Heart right ventricle (tissue), 16 donors: ENCODE measurements around the gene DBI. TPM values are rescaled to one million over a fixed set of nuclear protein-coding genes. Genes with fewer than 3 reads are reported as not detected.

Source experiments
- ATAC-seq, 8 donors: fragments of 200-7000 bp; cut with Tn5 transposase; one replicate each; pipeline ENCODE4 v1.9.1; 2020; ENCODE audit warnings: mild to moderate bottlenecking in 8 of 8, moderate library complexity in 8 of 8, moderate number of reproducible peaks in 1 of 8
- DNase-seq, 2 donors: peaks; one replicate each; pipeline ENCODE4 v3.0.0-alpha.2; 2020
- H3K27ac ChIP-seq, 10 donors: fragments of 200-600 bp; sonication (generic) in 2 of 10; one replicate each; pipeline versions ENCODE4 v1.5.0 to v1.8.0; 2020 to 2022; ENCODE audit warnings: mild to moderate bottlenecking in 3 of 10
- H3K27me3 ChIP-seq, 7 donors: fragments of 200-600 bp; one replicate each; pipeline ENCODE4 v1.8.0; 2021 to 2022; ENCODE audit warnings: mild to moderate bottlenecking in 2 of 7
- H3K36me3 ChIP-seq, 9 donors: fragments of 200-600 bp; sonication (generic) in 1 of 9; one replicate each; pipeline versions ENCODE4 v1.5.0 to v1.8.0; 2020 to 2022; ENCODE audit warnings: mild to moderate bottlenecking in 2 of 9
- H3K4me1 ChIP-seq, 9 donors: fragments of 200-600 bp; sonication (generic) in 1 of 9; one replicate each; pipeline versions ENCODE4 v1.5.0 to v1.8.0; 2020 to 2022; ENCODE audit warnings: mild to moderate bottlenecking in 4 of 9
- H3K4me3 ChIP-seq, 10 donors: fragments of 200-600 bp; sonication (generic) in 2 of 10; one replicate each; pipeline versions ENCODE4 v1.5.0 to v1.8.0; 2020 to 2022; ENCODE audit warnings: mild to moderate bottlenecking in 7 of 10, moderate library complexity in 2 of 10
- H3K9me3 ChIP-seq, 11 donors: fragments of 200-600 bp in 10 of 11; sonication (generic) in 2 of 11; one replicate each; pipeline versions ENCODE4 v1.5.0 to v1.8.0; 2013 to 2022; ENCODE audit warnings: mild to moderate bottlenecking in 2 of 11, control low read depth in 1 of 11, moderate library complexity in 1 of 11
- WGBS, 2 donors: extraction: QIAGEN DNeasy Blood & Tissue Kit; methylation state at CpG; one replicate each; pipeline ENCODE4 v1.1.7; 2013; ENCODE audit warnings: inconsistent platforms in 1 of 2; 5-methylcytosine and 5-hydroxymethylcytosine counted together
- intact Hi-C, 10 donors: fragments of 100-400 bp; cut with DNase I; formaldehyde crosslinking; loops; one replicate each; pipeline versions ENCODE4 v1.11.1 to v1.14.2; 2022
- polyA plus RNA-seq, 2 donors: library from polyadenylated mRNA; stranded (reverse); fragments of 200-250 nt; gene quantifications; one replicate each; pipeline ENCODE4 v1.2.3, GENCODE V29; 2013
- total RNA-seq, 10 donors: library from RNA; stranded (reverse); fragmentation: NEBNext Ultra II Directional in 3 of 10; extraction: Animal tissue kit (Norgen Biotek cat#: 25700) in 3 of 10; gene quantifications; one replicate each; pipeline versions ENCODE4 v1.2.1 to v1.2.4, GENCODE V29; 2021 to 2023
- TF ChIP-seq, protein P1 (sequence below), 9 donors: fragments of 200-600 bp; sonication (generic) in 2 of 9; IDR thresholded peaks; one replicate each; pipeline versions ENCODE4 v1.5.0 to v1.8.0; 2021 to 2022; ENCODE audit warnings: antibody characterized with exemption in 9 of 9, mild to moderate bottlenecking in 5 of 9, moderate library complexity in 1 of 9
- donor health status: Arrhythmogenic right ventricular cardiomyopathy.
- donor health status: ischemic (EF 13 %, LVEDD 7.1; RV severe dilation, severe dysfunction).
- donor health status: healthy with polysubstance abuse.
- donor health status: DM: no; HTN: yes; CAD: no.
- donor health status: DM: no; HTN: no; CAD: no.
- donor health status: ischemic (EF 25% LVEDD 6.9; RV normal size, moderate dysfunction).
- donor health status: ischemic (EF 25% LVEDD 5.7; RV mildly dilated, moderate dysfunction).
- donor health status: healthy.
- donor health status: DM: yes; HTN: yes; CAD: no.
- donor health status: Ischemic cardiomyopathy.
- donor health status: ischemic (EF 35%, LVEDD 5.7; RV mildly dilated, moderate dysfunction).
- donor health status: nonischemic (EF 11% LVEDD 7.7; RV severe dilation, severe dysfunction).
- donor health status: DM: yes; HTN: yes; CAD: no.
- donor health status: PGD.
- donor health status: ischemic (EF 29% LVEDD 5.4; RV normal size, mild dysfunction).
- donor health status: nonischemic (EF 23%, LVEDD 6.1; RV moderate dilation, normal function).

Gene DBI
- total and polyA plus RNA-seq, 12 donors, result 195 to 502 (median 274) TPM

GRCh38 chr2:119385466-119385865 lies 18.7 kb downstream of the DBI start:
- TF ChIP-seq, protein P1, sequence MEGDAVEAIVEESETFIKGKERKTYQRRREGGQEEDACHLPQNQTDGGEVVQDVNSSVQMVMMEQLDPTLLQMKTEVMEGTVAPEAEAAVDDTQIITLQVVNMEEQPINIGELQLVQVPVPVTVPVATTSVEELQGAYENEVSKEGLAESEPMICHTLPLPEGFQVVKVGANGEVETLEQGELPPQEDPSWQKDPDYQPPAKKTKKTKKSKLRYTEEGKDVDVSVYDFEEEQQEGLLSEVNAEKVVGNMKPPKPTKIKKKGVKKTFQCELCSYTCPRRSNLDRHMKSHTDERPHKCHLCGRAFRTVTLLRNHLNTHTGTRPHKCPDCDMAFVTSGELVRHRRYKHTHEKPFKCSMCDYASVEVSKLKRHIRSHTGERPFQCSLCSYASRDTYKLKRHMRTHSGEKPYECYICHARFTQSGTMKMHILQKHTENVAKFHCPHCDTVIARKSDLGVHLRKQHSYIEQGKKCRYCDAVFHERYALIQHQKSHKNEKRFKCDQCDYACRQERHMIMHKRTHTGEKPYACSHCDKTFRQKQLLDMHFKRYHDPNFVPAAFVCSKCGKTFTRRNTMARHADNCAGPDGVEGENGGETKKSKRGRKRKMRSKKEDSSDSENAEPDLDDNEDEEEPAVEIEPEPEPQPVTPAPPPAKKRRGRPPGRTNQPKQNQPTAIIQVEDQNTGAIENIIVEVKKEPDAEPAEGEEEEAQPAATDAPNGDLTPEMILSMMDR (IDR thresholded peaks at IDR 0.05), result no peak
- H3K27me3 ChIP-seq, result no peaks in the 10 kb centered on the region
- no peak for ATAC-seq
- no peak for DNase-seq
- H3K27ac ChIP-seq, result no peak overlapping the region
- H3K4me1 ChIP-seq, result peaks cover 4 to 38% (median 28%) of the 10 kb centered on the region in 9 donors
- 91 to 92% methylated on average over 3 of the region's 3 CpGs for WGBS, 2 donors
- no peak overlapping the region for H3K4me3 ChIP-seq
- H3K36me3 ChIP-seq, result no peaks in the 10 kb centered on the region
- intact Hi-C loops, result no loop called here
- no peaks in the 10 kb centered on the region for H3K9me3 ChIP-seq

DNA sequence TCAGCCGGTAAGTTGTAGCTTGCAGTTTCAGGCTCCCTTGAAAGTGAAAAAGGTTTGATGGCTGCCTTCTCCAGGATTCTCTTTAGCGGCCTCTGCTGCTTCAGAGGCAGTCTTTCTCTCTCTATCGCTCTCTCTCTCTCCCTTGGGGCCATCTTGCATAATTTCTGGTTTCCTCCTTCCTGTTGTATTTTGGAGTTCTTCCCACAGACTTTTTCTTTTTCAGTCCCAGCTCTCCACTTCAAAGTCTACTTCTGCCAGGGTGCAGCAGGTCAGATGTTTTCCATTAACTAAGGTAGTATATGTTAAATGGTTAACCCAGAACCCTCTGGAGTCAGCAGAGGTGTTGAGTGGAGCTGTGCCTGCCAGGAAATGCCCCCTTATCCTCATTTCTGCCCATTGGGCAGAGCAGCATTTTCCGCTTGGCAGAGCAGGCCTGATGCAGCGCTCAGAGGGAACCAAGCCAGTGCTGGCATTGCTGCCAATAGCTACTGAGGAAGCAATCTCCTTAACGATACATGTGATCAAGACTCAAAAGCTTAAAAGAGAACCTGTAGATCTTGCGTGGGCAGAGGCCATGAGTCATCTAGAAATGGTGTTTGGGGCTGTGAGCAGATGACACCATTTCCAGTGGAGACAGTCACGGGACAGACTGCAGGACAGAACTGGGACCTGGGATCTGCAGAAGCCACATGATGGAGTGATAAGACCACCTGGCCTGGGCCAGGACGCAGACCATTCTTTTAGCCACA lies 20.8 kb downstream of the DBI start:
- Histone ChIP-seq H3K4me3 (peak overlapping the region in 1 of 10 donors; percentile 1), H3K27me3 (no peaks in the 10 kb centered on the region), H3K27ac (peak overlapping the region in 9 of 10 donors; percentile 36 to 86 (median 71)), H3K9me3 (no peaks in the 10 kb centered on the region), H3K4me1 (peaks cover 4 to 40% (median 28%) of the 10 kb centered on the region in 9 donors), H3K36me3 (no peaks in the 10 kb centered on the region)
- TF ChIP-seq, protein P1 (IDR thresholded peaks at IDR 0.05), result peak in 7 of 9 donors; percentile 18 to 58 (median 37)
- ATAC-seq (peak; percentile 72 to 91 (median 83)), DNase-seq (peak; percentile 50 to 74)
- 33 to 34% methylated on average over 9 of the region's 9 CpGs for WGBS, 2 donors
- intact Hi-C loops, result loop anchor here in 1 of 10 donors (1.0 kb wide), 1 partner anchor 20 kb away; no protein-coding TSS in a partner anchor

GRCh38 chr2:119389615-119390306 lies 23.0 kb downstream of the DBI start:
- H3K9me3 ChIP-seq, result no peaks in the 10 kb centered on the region
- H3K36me3 ChIP-seq, result no peaks in the 10 kb centered on the region
- H3K27ac ChIP-seq, result peak overlapping the region in 7 of 10 donors; percentile 4 to 71 (median 53)
- DNase-seq (peak in 1 of 2 donors; percentile 41), ATAC-seq (peak in 6 of 8 donors; percentile 18 to 51 (median 37))
- no peak overlapping the region for H3K4me3 ChIP-seq
- H3K4me1 ChIP-seq, result peaks cover 4 to 40% (median 28%) of the 10 kb centered on the region in 9 donors
- intact Hi-C loops, result no loop called here
- H3K27me3 ChIP-seq, result no peaks in the 10 kb centered on the region
- TF ChIP-seq, protein P1 (IDR thresholded peaks at IDR 0.05), result no peak
- WGBS, 2 donors, result 18 to 20% methylated on average over 5 of the region's 5 CpGs

- no peak overlapping the region for H3K4me3 ChIP-seq
- 88 to 89% methylated on average over 3 of the region's 3 CpGs for WGBS, 2 donors
- no peak for DNase-seq
- H3K4me1 ChIP-seq, result peaks cover 0 to 16% (median 12%) of the 10 kb centered on the region in 9 donors
- H3K27me3 ChIP-seq, result no peaks in the 10 kb centered on the region
- no peak for ATAC-seq
- no peaks in the 10 kb centered on the region for H3K36me3 ChIP-seq
- no peak overlapping the region for H3K27ac ChIP-seq
- TF ChIP-seq, protein P1 (IDR thresholded peaks at IDR 0.05), result no peak
- intact Hi-C loops, result no loop called here
- H3K9me3 ChIP-seq, result no peaks in the 10 kb centered on the region
Measured at GRCh38 chr2:119393971-119394748, 27.4 kb downstream of the DBI start.
